Measurements from ENCODE around the gene FBXL22.

FBXL22 gene

GRCh38 chr15:63593705-63594671 lies 3.2 kb upstream of the FBXL22 start:
- DNase-seq, result no peak

GRCh38 chr15:63595065-63595464 lies 2.1 kb upstream of the FBXL22 start:
- no peak for DNase-seq

- no peak for DNase-seq
These were observed 1.5 kb upstream of the FBXL22 start for GRCh38 chr15:63595688-63596087.

- no peak for DNase-seq
These were observed 530 bp upstream of the FBXL22 start for GRCh38 chr15:63596676-63597037.

- DNase-seq, result no peak
These were observed 634 bp downstream of the FBXL22 start for GRCh38 chr15:63597821-63598220.

- DNase-seq, result no peak
These were observed 1.6 kb downstream of the FBXL22 start for GRCh38 chr15:63598473-63599400.

- peak; percentile 22 for DNase-seq
These were observed 2.3 kb downstream of the FBXL22 start for GRCh38 chr15:63599401-63600000.

- no peak for DNase-seq
These were observed 2.9 kb downstream of the FBXL22 start for GRCh38 chr15:63600001-63600615.

- peak; percentile 83 for DNase-seq
These were observed 3.4 kb downstream of the FBXL22 start for GRCh38 chr15:63600616-63601025.

- peak; percentile 50 for DNase-seq
These were observed 4.0 kb downstream of the FBXL22 start for GRCh38 chr15:63601026-63601703.

GRCh38 chr15:63601704-63602185 lies 4.6 kb downstream of the FBXL22 start:
- DNase-seq, result no peak

- no peak for DNase-seq
These were observed 5.4 kb downstream of the FBXL22 start for GRCh38 chr15:63602595-63602994.

- DNase-seq, result no peak
These were observed 6.3 kb downstream of the FBXL22 start for GRCh38 chr15:63603516-63603915.

- DNase-seq, result no peak
These were observed 7.1 kb downstream of the FBXL22 start for GRCh38 chr15:63604281-63604680.

- no peak for DNase-seq
These were observed 7.8 kb downstream of the FBXL22 start for GRCh38 chr15:63605036-63605435.

- peak; percentile 35 for DNase-seq
These were observed 8.6 kb downstream of the FBXL22 start for GRCh38 chr15:63605816-63606215.

GRCh38 chr15:63606308-63606707 lies 9.1 kb downstream of the FBXL22 start:
- no peak for DNase-seq

GRCh38 chr15:63608989-63609388 lies 11.8 kb downstream of the FBXL22 start:
- no peak for DNase-seq

GRCh38 chr15:63609448-63609847 lies 12.3 kb downstream of the FBXL22 start:
- no peak for DNase-seq

GRCh38 chr15:63610209-63610841 lies 13.1 kb downstream of the FBXL22 start:
- peak; percentile 43 for DNase-seq

- no peak for DNase-seq
These were observed 14.0 kb downstream of the FBXL22 start for GRCh38 chr15:63611177-63611576.

Measured in T-helper 9 cell (primary cell).